ENCODE results near the gene TOR1B.

- TF ChIP-seq POLR2A (IDR thresholded peaks at IDR 0.05) = no peak
- TF ChIP-seq CTCF (IDR thresholded peaks at IDR 0.05) = no peak
These were observed 46.8 kb upstream of the TOR1B start for GRCh38 chr9:129756191-129756590.

Measured in uterus (tissue), 2 donors.